ENCODE measurements around the gene MAD1L1. TPM values are rescaled to one million over a fixed set of nuclear protein-coding genes. Genes with fewer than 3 reads are reported as not detected.
"Not testable (repeated sequence)": the region's sequence is repeated elsewhere in the genome, so short reads cannot be mapped to it uniquely, and the experiment has no call there.

MAD1L1 gene
- total and polyA plus RNA-seq, 4 donors = 12.8 to 20.7 (median 16.5) TPM

GRCh38 chr7:1842321-1843221 is 390.2 kb downstream of the MAD1L1 start:
- DNase-seq (ENCODE audit: low spot score) = no peak
- 71% methylated on average over 31 of the region's 31 CpGs for WGBS
- H3K27ac ChIP-seq (ENCODE audit: low read depth in 1 of 2, low read length in 2 of 2) = peak overlapping the region; percentile 38 to 67
- no peaks in the 10 kb centered on the region for H3K9me3 ChIP-seq (ENCODE audit: control insufficient read depth in 4 of 4, low read length in 3 of 4)
- H3K4me3 ChIP-seq (ENCODE audit: low read depth in 1 of 3, low read length in 3 of 3) = no peak overlapping the region
- peak overlapping the region in 1 of 2 donors; percentile 68 for H3K9ac ChIP-seq (ENCODE audit: low read depth in 1 of 2, low read length in 2 of 2)
- no peaks in the 10 kb centered on the region for H3K27me3 ChIP-seq (ENCODE audit: control insufficient read depth in 4 of 4, insufficient read depth in 4 of 4, low read length in 3 of 4)
- peaks cover 0 to 2% (median 0%) of the 10 kb centered on the region in 4 donors for H3K36me3 ChIP-seq (ENCODE audit: control insufficient read depth in 4 of 4, insufficient read depth in 3 of 4, low read depth in 1 of 4, low read length in 3 of 4)
- TF ChIP-seq RAD21 (IDR thresholded peaks at IDR 0.05) = peak; percentile 58 to 82
- TF ChIP-seq TAF1 (conservative IDR thresholded peaks at IDR 0.05) = no peak
- peak; percentile 93 to 95 for TF ChIP-seq HNF4A (conservative IDR thresholded peaks at IDR 0.05)
- TF ChIP-seq NR2F2 (IDR thresholded peaks at IDR 0.05) = no peak
- TF ChIP-seq, protein P1, sequence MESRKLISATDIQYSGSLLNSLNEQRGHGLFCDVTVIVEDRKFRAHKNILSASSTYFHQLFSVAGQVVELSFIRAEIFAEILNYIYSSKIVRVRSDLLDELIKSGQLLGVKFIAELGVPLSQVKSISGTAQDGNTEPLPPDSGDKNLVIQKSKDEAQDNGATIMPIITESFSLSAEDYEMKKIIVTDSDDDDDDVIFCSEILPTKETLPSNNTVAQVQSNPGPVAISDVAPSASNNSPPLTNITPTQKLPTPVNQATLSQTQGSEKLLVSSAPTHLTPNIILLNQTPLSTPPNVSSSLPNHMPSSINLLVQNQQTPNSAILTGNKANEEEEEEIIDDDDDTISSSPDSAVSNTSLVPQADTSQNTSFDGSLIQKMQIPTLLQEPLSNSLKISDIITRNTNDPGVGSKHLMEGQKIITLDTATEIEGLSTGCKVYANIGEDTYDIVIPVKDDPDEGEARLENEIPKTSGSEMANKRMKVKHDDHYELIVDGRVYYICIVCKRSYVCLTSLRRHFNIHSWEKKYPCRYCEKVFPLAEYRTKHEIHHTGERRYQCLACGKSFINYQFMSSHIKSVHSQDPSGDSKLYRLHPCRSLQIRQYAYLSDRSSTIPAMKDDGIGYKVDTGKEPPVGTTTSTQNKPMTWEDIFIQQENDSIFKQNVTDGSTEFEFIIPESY (IDR thresholded peaks at IDR 0.05) = no peak
- TF ChIP-seq FOXA2 (IDR thresholded peaks at IDR 0.05) = no peak
- TF ChIP-seq EGR1 (IDR thresholded peaks at IDR 0.05; ENCODE audit: low read depth in 2 of 2) = no peak
- TF ChIP-seq JUND (IDR thresholded peaks at IDR 0.05) = no peak
- peak in 1 of 2 donors; percentile 52 for TF ChIP-seq GABPA (IDR thresholded peaks at IDR 0.05 in 1 of 2, conservative IDR thresholded peaks at IDR 0.05 in 1 of 2)
- TF ChIP-seq, protein P2, sequence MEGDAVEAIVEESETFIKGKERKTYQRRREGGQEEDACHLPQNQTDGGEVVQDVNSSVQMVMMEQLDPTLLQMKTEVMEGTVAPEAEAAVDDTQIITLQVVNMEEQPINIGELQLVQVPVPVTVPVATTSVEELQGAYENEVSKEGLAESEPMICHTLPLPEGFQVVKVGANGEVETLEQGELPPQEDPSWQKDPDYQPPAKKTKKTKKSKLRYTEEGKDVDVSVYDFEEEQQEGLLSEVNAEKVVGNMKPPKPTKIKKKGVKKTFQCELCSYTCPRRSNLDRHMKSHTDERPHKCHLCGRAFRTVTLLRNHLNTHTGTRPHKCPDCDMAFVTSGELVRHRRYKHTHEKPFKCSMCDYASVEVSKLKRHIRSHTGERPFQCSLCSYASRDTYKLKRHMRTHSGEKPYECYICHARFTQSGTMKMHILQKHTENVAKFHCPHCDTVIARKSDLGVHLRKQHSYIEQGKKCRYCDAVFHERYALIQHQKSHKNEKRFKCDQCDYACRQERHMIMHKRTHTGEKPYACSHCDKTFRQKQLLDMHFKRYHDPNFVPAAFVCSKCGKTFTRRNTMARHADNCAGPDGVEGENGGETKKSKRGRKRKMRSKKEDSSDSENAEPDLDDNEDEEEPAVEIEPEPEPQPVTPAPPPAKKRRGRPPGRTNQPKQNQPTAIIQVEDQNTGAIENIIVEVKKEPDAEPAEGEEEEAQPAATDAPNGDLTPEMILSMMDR (IDR thresholded peaks at IDR 0.05; ENCODE audit: low read depth, low read length, missing input control) = peak; percentile 25
- TF ChIP-seq FOXA1 (IDR thresholded peaks at IDR 0.05) = peak; percentile 46
- TF ChIP-seq, protein P3, sequence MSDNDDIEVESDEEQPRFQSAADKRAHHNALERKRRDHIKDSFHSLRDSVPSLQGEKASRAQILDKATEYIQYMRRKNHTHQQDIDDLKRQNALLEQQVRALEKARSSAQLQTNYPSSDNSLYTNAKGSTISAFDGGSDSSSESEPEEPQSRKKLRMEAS (IDR thresholded peaks at IDR 0.05) = no peak
- no peak for TF ChIP-seq ATF3 (IDR thresholded peaks at IDR 0.05)
- peak; percentile 76 to 79 for TF ChIP-seq RXRA (IDR thresholded peaks at IDR 0.05)
- TF ChIP-seq HNF4G (IDR thresholded peaks at IDR 0.05) = peak; percentile 84
- TF ChIP-seq, protein P4, sequence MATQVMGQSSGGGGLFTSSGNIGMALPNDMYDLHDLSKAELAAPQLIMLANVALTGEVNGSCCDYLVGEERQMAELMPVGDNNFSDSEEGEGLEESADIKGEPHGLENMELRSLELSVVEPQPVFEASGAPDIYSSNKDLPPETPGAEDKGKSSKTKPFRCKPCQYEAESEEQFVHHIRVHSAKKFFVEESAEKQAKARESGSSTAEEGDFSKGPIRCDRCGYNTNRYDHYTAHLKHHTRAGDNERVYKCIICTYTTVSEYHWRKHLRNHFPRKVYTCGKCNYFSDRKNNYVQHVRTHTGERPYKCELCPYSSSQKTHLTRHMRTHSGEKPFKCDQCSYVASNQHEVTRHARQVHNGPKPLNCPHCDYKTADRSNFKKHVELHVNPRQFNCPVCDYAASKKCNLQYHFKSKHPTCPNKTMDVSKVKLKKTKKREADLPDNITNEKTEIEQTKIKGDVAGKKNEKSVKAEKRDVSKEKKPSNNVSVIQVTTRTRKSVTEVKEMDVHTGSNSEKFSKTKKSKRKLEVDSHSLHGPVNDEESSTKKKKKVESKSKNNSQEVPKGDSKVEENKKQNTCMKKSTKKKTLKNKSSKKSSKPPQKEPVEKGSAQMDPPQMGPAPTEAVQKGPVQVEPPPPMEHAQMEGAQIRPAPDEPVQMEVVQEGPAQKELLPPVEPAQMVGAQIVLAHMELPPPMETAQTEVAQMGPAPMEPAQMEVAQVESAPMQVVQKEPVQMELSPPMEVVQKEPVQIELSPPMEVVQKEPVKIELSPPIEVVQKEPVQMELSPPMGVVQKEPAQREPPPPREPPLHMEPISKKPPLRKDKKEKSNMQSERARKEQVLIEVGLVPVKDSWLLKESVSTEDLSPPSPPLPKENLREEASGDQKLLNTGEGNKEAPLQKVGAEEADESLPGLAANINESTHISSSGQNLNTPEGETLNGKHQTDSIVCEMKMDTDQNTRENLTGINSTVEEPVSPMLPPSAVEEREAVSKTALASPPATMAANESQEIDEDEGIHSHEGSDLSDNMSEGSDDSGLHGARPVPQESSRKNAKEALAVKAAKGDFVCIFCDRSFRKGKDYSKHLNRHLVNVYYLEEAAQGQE (IDR thresholded peaks at IDR 0.05) = peak; percentile 51
- peak; percentile 53 for TF ChIP-seq YY1 (IDR thresholded peaks at IDR 0.05)
- TF ChIP-seq SP1 (IDR thresholded peaks at IDR 0.05) = peak; percentile 90
- H3K4me1 ChIP-seq (ENCODE audit: control insufficient read depth in 4 of 4, insufficient read depth in 4 of 4, low read length in 3 of 4) = peaks cover 3 to 14% (median 9%) of the 10 kb centered on the region in 4 donors

- H3K4me3 ChIP-seq (ENCODE audit: low read depth in 1 of 3, low read length in 3 of 3); DNase-seq (ENCODE audit: low spot score); H3K36me3 ChIP-seq (ENCODE audit: control insufficient read depth in 4 of 4, insufficient read depth in 3 of 4, low read depth in 1 of 4, low read length in 3 of 4); H3K9me3 ChIP-seq (ENCODE audit: control insufficient read depth in 4 of 4, low read length in 3 of 4); H3K27me3 ChIP-seq (ENCODE audit: control insufficient read depth in 4 of 4, insufficient read depth in 4 of 4, low read length in 3 of 4): not testable (repeated sequence)
- Histone ChIP-seq H3K27ac (ENCODE audit: low read depth in 1 of 2, low read length in 2 of 2) (peak overlapping the region; percentile 38 to 67), H3K4me1 (ENCODE audit: control insufficient read depth in 4 of 4, insufficient read depth in 4 of 4, low read length in 3 of 4) (peaks cover 3 to 14% (median 9%) of the 10 kb centered on the region in 4 donors), H3K9ac (ENCODE audit: low read depth in 1 of 2, low read length in 2 of 2) (peak overlapping the region in 1 of 2 donors; percentile 68)
- WGBS = 88% methylated on average over 40 of the region's 40 CpGs
These were observed 391.3 kb downstream of the MAD1L1 start for GRCh38 chr7:1841286-1842021.

GRCh38 chr7:1840744-1841143 is 392.0 kb downstream of the MAD1L1 start:
- DNase-seq (ENCODE audit: low spot score) = not testable (repeated sequence)
- WGBS = 91% methylated on average over 18 of the region's 18 CpGs

More at GRCh38 chr7:1840744-1841143, 392.0 kb downstream of the MAD1L1 start:
- not testable (repeated sequence) for H3K27me3 ChIP-seq (ENCODE audit: control insufficient read depth in 4 of 4, insufficient read depth in 4 of 4, low read length in 3 of 4); H3K36me3 ChIP-seq (ENCODE audit: control insufficient read depth in 4 of 4, insufficient read depth in 3 of 4, low read depth in 1 of 4, low read length in 3 of 4); H3K4me3 ChIP-seq (ENCODE audit: low read depth in 1 of 3, low read length in 3 of 3); H3K27ac ChIP-seq (ENCODE audit: low read depth in 1 of 2, low read length in 2 of 2); H3K9me3 ChIP-seq (ENCODE audit: control insufficient read depth in 4 of 4, low read length in 3 of 4); H3K9ac ChIP-seq (ENCODE audit: low read depth in 1 of 2, low read length in 2 of 2)
- peaks cover 3 to 14% (median 9%) of the 10 kb centered on the region in 4 donors for H3K4me1 ChIP-seq (ENCODE audit: control insufficient read depth in 4 of 4, insufficient read depth in 4 of 4, low read length in 3 of 4)
